Measurements from ENCODE around the gene UMOD. TPM values are rescaled to one million over a fixed set of nuclear protein-coding genes. Genes with fewer than 3 reads are reported as not detected.

The UMOD gene
- total and polyA plus RNA-seq, 2 donors (not counting 3 experiments of a cell fraction or from before 2014, with no cell fraction given) = not detected

DNA sequence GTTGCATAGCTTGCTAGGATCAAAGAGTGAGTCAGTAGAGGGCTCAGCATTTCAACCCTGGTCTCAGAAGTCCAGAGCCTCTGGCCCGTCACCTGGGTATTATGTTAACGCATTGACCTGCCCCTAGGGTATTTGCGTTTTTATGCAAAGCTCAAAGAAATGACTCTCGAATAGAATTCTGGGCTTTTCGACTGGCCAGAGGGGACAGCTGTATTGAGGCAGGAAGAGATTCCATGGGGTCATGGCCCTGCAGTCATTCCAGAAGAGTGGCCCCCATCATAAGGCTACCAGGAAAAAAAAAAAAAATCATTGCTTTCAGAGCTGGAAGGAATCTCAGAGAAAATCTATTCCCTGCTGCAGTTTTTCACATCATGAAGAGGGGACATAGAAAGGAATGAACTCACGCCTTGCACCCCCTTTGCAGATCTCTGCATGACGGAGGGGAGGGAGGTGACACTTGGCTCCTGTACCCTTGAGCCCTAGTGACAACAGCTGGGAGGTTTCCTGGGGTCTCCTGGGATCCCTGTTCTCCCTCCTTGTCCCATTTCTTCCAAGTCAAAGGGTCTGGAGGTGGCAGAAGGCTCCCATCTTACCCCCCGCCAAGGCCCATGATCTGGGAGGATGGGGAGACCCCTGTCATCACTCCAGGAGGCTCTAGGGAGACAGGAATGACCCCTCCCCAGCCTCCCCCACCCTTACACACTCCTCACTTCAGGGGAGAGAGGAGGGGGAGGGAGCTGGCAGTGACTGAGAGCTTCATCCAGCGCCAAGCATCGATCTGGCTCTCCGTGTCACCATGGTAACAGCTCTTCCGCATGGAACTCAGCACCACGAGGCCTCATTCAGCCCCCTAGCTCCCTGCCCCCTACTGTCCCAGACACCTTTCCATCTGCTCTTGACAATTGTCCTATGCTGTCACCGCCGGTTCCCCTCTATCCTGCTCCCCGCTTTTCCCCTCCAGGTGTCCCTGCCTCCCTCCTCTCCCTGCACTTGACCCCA, 61.0 kb downstream of the UMOD start:
- H3K79me2 ChIP-seq (ENCODE audit: control insufficient read depth, insufficient read depth, low read length) = no peaks in the 10 kb centered on the region
- H3K27me3 ChIP-seq (ENCODE audit: control insufficient read depth in 2 of 2, insufficient read depth in 2 of 2, low read length in 2 of 2) = no peaks in the 10 kb centered on the region
- BruUV-seq (replicated peaks) = no TSS peak
- intact Hi-C loops (cut with micrococcal nuclease) = no loop called here
- no peaks in the 10 kb centered on the region for H4K20me1 ChIP-seq (replicated peaks; ENCODE audit: control insufficient read depth, extremely low read depth, insufficient read depth, low read length)
- no peaks in the 10 kb centered on the region for H3K9me1 ChIP-seq (replicated peaks; ENCODE audit: control insufficient read depth, extremely low read depth, insufficient read depth, low read length)
- no peak overlapping the region for H2AFZ ChIP-seq (ENCODE audit: low read depth, low read length)
- H3K9me3 ChIP-seq (replicated peaks; ENCODE audit: control insufficient read depth, insufficient read depth, low read length) = no peaks in the 10 kb centered on the region
- DNase-seq (ENCODE audit: low read depth, low spot score) (no peak), FAIRE-seq (no peak)
- CTCF ChIA-PET = interaction anchor here (1.9 to 2.7 kb wide), 2 partner anchors 9 to 384 kb away, joined by 4 to 10 read pairs; no protein-coding TSS in a partner anchor
- H3K36me3 ChIP-seq (ENCODE audit: control insufficient read depth in 2 of 2, extremely low read depth in 1 of 2, insufficient read depth in 2 of 2, low read length in 2 of 2) = no peaks in the 10 kb centered on the region
- POLR2A ChIA-PET = no interaction called here
- no peak overlapping the region for H3K9ac ChIP-seq (replicated peaks; ENCODE audit: extremely low read depth, insufficient read depth, low read length)
- no peak overlapping the region for H3K4me2 ChIP-seq (ENCODE audit: insufficient read depth, low read length)
- TF ChIP-seq EZH2 (IDR thresholded peaks at IDR 0.05; ENCODE audit: borderline replicate concordance, low read depth, low read length, severe bottlenecking) (no peak), POLR2A (IDR thresholded peaks at IDR 0.05; ENCODE audit: low read depth, low read length) (no peak), FOS (IDR thresholded peaks at IDR 0.05; ENCODE audit: borderline replicate concordance, insufficient read depth, low read length) (no peak), GATA2 (IDR thresholded peaks at IDR 0.05; ENCODE audit: insufficient read depth, insufficient read length, low read depth, low read length) (no peak)
- dilution Hi-C loops (cut with MboI; ENCODE audit: extremely low pct_ligation_motif_present, low sequenced_read_pairs) = no loop called here
- H3K27ac ChIP-seq (ENCODE audit: insufficient read depth, low read depth, low read length) = no peak overlapping the region
- no peaks in the 10 kb centered on the region for H3K4me1 ChIP-seq (ENCODE audit: control insufficient read depth, extremely low read depth, insufficient read depth, low read length)
- no peak overlapping the region for H3K4me3 ChIP-seq (replicated peaks in 1 of 3; ENCODE audit: insufficient read depth in 1 of 3, low read depth in 1 of 3, low read length in 3 of 3)

DNA sequence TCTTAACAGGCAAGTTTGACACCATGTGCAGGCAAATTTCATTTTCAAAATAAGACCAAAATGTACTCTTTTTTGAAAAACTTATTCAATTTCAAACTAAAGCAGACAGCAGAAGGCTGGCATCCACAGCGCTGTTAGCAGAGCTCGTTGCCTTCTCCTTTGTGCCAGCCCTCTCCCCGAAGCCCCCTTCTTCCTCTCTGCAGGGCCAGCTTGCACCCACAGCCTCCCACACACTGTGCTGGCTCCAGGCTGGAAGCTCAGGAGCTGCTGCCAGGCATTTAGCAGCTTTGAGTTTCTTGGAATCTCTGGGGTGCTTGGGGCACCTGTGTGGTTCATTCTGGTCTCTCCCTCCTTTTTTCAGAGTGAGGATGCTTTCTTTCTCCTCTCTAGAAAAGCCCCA, 62.9 kb downstream of the UMOD start:
- no peaks in the 10 kb centered on the region for H3K4me1 ChIP-seq (ENCODE audit: control insufficient read depth, extremely low read depth, insufficient read depth, low read length)
- CTCF ChIA-PET = interaction anchor here (0.6 kb wide), 1 partner anchor 11 kb away, joined by 3 read pairs; no protein-coding TSS in a partner anchor
- no peak overlapping the region for H3K9ac ChIP-seq (replicated peaks; ENCODE audit: extremely low read depth, insufficient read depth, low read length)
- H4K20me1 ChIP-seq (replicated peaks; ENCODE audit: control insufficient read depth, extremely low read depth, insufficient read depth, low read length) = no peaks in the 10 kb centered on the region
- H2AFZ ChIP-seq (ENCODE audit: low read depth, low read length) = no peak overlapping the region
- no peaks in the 10 kb centered on the region for H3K9me3 ChIP-seq (replicated peaks; ENCODE audit: control insufficient read depth, insufficient read depth, low read length)
- no peak overlapping the region for H3K4me3 ChIP-seq (replicated peaks in 1 of 3; ENCODE audit: insufficient read depth in 1 of 3, low read depth in 1 of 3, low read length in 3 of 3)
- DNase-seq (ENCODE audit: low read depth, low spot score) = no peak
- dilution Hi-C loops (cut with MboI; ENCODE audit: extremely low pct_ligation_motif_present, low sequenced_read_pairs) = no loop called here
- no peaks in the 10 kb centered on the region for H3K79me2 ChIP-seq (ENCODE audit: control insufficient read depth, insufficient read depth, low read length)
- H3K27ac ChIP-seq (ENCODE audit: insufficient read depth, low read depth, low read length) = no peak overlapping the region
- no peaks in the 10 kb centered on the region for H3K27me3 ChIP-seq (ENCODE audit: control insufficient read depth in 2 of 2, insufficient read depth in 2 of 2, low read length in 2 of 2)
- TF ChIP-seq MYC (IDR thresholded peaks at IDR 0.05; ENCODE audit: low read depth, low read length) (no peak), JUN (IDR thresholded peaks at IDR 0.05; ENCODE audit: borderline replicate concordance, insufficient read depth, insufficient read length, low read depth) (no peak), POLR2AphosphoS5 (IDR thresholded peaks at IDR 0.05; ENCODE audit: insufficient read depth, low read depth, low read length) (no peak), FOS (IDR thresholded peaks at IDR 0.05; ENCODE audit: borderline replicate concordance, insufficient read depth, low read length) (no peak), GATA2 (IDR thresholded peaks at IDR 0.05; ENCODE audit: insufficient read depth, insufficient read length, low read depth, low read length) (no peak), POLR2A (IDR thresholded peaks at IDR 0.05; ENCODE audit: low read depth, low read length) (no peak), EZH2 (IDR thresholded peaks at IDR 0.05; ENCODE audit: borderline replicate concordance, low read depth, low read length, severe bottlenecking) (no peak)
- TF ChIP-seq, protein P1, sequence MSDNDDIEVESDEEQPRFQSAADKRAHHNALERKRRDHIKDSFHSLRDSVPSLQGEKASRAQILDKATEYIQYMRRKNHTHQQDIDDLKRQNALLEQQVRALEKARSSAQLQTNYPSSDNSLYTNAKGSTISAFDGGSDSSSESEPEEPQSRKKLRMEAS (IDR thresholded peaks at IDR 0.05; ENCODE audit: insufficient read depth, insufficient read length) = no peak
- TF ChIP-seq, protein P2, sequence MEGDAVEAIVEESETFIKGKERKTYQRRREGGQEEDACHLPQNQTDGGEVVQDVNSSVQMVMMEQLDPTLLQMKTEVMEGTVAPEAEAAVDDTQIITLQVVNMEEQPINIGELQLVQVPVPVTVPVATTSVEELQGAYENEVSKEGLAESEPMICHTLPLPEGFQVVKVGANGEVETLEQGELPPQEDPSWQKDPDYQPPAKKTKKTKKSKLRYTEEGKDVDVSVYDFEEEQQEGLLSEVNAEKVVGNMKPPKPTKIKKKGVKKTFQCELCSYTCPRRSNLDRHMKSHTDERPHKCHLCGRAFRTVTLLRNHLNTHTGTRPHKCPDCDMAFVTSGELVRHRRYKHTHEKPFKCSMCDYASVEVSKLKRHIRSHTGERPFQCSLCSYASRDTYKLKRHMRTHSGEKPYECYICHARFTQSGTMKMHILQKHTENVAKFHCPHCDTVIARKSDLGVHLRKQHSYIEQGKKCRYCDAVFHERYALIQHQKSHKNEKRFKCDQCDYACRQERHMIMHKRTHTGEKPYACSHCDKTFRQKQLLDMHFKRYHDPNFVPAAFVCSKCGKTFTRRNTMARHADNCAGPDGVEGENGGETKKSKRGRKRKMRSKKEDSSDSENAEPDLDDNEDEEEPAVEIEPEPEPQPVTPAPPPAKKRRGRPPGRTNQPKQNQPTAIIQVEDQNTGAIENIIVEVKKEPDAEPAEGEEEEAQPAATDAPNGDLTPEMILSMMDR (IDR thresholded peaks at IDR 0.05; ENCODE audit: extremely low read depth in 1 of 2, insufficient read depth in 1 of 2, low read depth in 1 of 2, low read length in 2 of 2) = no peak
- POLR2A ChIA-PET = no interaction called here
- no TSS peak for BruUV-seq (replicated peaks)
- intact Hi-C loops (cut with micrococcal nuclease) = no loop called here
- no peak overlapping the region for H3K4me2 ChIP-seq (ENCODE audit: insufficient read depth, low read length)
- no peak for FAIRE-seq
- no peaks in the 10 kb centered on the region for H3K9me1 ChIP-seq (replicated peaks; ENCODE audit: control insufficient read depth, extremely low read depth, insufficient read depth, low read length)
- H3K36me3 ChIP-seq (ENCODE audit: control insufficient read depth in 2 of 2, extremely low read depth in 1 of 2, insufficient read depth in 2 of 2, low read length in 2 of 2) = no peaks in the 10 kb centered on the region
